Astrocyte (in vitro differentiated cells and primary cell): Measurements from ENCODE around the gene RNF5.
"Not testable (repeated sequence)": the region's sequence is repeated elsewhere in the genome, so short reads cannot be mapped to it uniquely, and the experiment has no call there.

Source experiments
- EZH2 ChIP-seq: IDR thresholded peaks from 2 replicates; pipeline ENCODE4 v1.6.1; 2012; ENCODE audit warnings: mild to moderate bottlenecking, low read length, inconsistent platforms; ENCODE audit not compliant: insufficient read depth
- TF ChIP-seq, protein P1 (sequence below): IDR thresholded peaks from 2 replicates; pipeline ENCODE4 v1.5.1; 2011; ENCODE audit warnings: low read depth, mild to moderate bottlenecking, inconsistent platforms, low read length, moderate library complexity; ENCODE audit not compliant: insufficient read depth

DNA sequence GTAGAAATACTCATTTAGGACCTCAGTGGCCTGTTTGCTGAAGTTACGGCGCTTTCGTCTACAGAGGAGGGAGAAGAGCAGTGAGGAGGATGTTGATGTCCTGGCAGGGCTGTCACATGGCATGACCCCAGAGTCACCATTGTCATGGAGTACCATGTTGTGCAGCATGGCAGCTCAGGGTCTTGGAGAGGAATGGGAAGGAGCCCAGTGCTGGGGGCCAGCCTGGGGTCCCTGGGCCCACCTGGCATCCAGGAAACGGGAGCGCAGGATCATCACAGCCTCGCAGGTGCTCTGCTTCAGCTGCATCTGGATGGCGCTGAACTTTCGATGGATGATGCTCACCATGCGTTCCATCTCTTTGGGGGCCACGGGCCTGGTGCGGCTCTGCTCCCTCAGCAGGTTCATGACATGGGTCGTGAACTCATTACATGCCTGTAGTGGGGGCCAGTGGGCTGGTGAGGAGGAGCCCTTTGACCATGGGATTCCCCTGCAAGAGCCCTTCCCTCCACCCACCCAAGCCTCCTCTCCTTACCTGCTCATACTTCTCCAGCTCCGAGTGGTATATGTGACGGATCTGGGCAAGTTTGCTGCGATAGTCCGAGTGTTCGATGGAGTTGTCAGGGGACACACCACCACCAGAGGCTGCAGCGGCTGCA, 9.6 kb downstream of the RNF5 start:
- TF ChIP-seq, protein P1, sequence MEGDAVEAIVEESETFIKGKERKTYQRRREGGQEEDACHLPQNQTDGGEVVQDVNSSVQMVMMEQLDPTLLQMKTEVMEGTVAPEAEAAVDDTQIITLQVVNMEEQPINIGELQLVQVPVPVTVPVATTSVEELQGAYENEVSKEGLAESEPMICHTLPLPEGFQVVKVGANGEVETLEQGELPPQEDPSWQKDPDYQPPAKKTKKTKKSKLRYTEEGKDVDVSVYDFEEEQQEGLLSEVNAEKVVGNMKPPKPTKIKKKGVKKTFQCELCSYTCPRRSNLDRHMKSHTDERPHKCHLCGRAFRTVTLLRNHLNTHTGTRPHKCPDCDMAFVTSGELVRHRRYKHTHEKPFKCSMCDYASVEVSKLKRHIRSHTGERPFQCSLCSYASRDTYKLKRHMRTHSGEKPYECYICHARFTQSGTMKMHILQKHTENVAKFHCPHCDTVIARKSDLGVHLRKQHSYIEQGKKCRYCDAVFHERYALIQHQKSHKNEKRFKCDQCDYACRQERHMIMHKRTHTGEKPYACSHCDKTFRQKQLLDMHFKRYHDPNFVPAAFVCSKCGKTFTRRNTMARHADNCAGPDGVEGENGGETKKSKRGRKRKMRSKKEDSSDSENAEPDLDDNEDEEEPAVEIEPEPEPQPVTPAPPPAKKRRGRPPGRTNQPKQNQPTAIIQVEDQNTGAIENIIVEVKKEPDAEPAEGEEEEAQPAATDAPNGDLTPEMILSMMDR = not testable (repeated sequence)
- not testable (repeated sequence) for TF ChIP-seq EZH2
